ENCODE measurements around the gene TRERF1. TPM values are rescaled to one million over a fixed set of nuclear protein-coding genes. Genes with fewer than 3 reads are reported as not detected.
A peak's percentile ranks its signal among the peaks of the same experiment; 100 is the strongest.

Gene TRERF1
- total RNA-seq, 1 donor from 2014 or later, result 8.3 TPM

DNA sequence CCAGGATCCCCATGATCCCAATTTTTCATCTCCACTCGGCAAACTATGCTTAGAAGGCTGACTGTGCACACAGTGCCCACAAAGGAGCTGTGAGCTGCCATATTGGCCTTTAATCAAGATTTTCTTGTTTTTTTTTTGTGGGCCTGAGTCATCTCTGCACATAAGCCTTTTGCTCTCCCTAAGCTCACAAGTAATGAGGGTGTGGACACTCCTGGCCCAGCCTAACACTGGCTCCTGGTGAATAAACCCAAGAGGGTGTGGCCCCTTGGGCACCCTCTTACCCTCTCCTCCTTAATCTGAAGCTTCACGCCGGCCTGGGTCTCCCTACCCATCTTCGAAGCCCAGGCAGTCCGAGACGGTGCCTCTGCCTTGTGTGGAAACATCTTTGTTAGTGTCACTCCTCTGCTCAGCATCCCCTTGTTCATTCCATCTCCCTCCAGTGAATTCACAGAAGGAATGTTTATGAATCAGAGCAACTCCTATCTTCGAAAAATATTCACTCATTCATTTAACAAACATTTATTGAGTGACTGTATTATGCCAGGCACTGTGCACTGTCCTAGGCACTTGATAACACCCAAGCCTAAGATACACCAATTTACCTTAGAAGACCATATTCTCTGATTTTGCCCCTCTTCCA is 211.9 kb downstream of the TRERF1 start:
- peaks cover 7% of the 10 kb centered on the region for H3K4me1 Mint-ChIP-seq
- no peaks in the 10 kb centered on the region for H3K9me3 Mint-ChIP-seq
- peaks cover 3% of the 10 kb centered on the region for H3K27me3 Mint-ChIP-seq (ENCODE audit: insufficient read depth, low read depth)
- Histone ChIP-seq H3K36me3 (no peaks in the 10 kb centered on the region), H3K27me3 (no peaks in the 10 kb centered on the region), H3K9ac (no peak overlapping the region), H2AFZ (replicated peaks) (no peak overlapping the region), H3K4me2 (peak overlapping the region; percentile 18), H3K9me3 (ENCODE audit: low read depth) (no peaks in the 10 kb centered on the region), H3K27ac (peak overlapping the region; percentile 31), H4K20me1 (ENCODE audit: low read depth) (no peaks in the 10 kb centered on the region), H3F3A (ENCODE audit: low read depth) (peaks cover 13% of the 10 kb centered on the region), H3K4me3 (no peak overlapping the region), H3K79me2 (ENCODE audit: low read depth) (no peaks in the 10 kb centered on the region), H3K4me1 (peaks cover 20% of the 10 kb centered on the region)
- peaks cover 20% of the 10 kb centered on the region for H3K36me3 Mint-ChIP-seq
- no peak overlapping the region for H3K27ac Mint-ChIP-seq
- H3K4me3 Mint-ChIP-seq, result no peak overlapping the region
- no peak for DNase-seq (ENCODE audit: low spot score)
- TF ChIP-seq, protein P1, sequence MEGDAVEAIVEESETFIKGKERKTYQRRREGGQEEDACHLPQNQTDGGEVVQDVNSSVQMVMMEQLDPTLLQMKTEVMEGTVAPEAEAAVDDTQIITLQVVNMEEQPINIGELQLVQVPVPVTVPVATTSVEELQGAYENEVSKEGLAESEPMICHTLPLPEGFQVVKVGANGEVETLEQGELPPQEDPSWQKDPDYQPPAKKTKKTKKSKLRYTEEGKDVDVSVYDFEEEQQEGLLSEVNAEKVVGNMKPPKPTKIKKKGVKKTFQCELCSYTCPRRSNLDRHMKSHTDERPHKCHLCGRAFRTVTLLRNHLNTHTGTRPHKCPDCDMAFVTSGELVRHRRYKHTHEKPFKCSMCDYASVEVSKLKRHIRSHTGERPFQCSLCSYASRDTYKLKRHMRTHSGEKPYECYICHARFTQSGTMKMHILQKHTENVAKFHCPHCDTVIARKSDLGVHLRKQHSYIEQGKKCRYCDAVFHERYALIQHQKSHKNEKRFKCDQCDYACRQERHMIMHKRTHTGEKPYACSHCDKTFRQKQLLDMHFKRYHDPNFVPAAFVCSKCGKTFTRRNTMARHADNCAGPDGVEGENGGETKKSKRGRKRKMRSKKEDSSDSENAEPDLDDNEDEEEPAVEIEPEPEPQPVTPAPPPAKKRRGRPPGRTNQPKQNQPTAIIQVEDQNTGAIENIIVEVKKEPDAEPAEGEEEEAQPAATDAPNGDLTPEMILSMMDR (IDR thresholded peaks at IDR 0.05), result no peak
- TF ChIP-seq EZH2phosphoT487 (IDR thresholded peaks at IDR 0.05) (no peak), EZH2 (IDR thresholded peaks at IDR 0.05) (no peak)

DNA sequence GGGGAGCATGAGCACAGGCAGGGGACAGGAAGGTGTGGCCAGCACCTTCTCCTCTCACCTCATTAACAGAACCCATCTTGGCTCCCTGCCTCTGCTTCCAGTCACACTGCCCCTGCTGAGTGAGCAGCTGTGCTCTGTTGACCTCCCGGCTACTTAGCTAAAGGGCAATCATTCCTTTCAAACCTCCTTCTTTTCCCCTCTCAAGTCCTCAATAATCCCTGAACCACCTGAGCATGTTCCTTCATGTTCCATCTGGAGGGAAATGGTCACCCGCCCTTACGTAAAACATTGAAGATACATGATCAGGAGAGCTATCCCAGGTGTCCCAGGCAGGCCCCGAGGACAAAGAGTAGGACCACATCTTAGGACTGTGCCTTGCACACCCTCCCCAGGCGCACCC is 212.4 kb downstream of the TRERF1 start:
- H3K9me3 ChIP-seq (ENCODE audit: low read depth), result no peaks in the 10 kb centered on the region
- no peak for TF ChIP-seq EZH2phosphoT487 (IDR thresholded peaks at IDR 0.05)
- no peak for TF ChIP-seq EZH2 (IDR thresholded peaks at IDR 0.05)
- TF ChIP-seq, protein P1 (IDR thresholded peaks at IDR 0.05), result no peak
- H4K20me1 ChIP-seq (ENCODE audit: low read depth), result no peaks in the 10 kb centered on the region
- Mint-ChIP-seq H3K27me3 (ENCODE audit: insufficient read depth, low read depth) (peaks cover 3% of the 10 kb centered on the region), H3K9me3 (no peaks in the 10 kb centered on the region), H3K27ac (no peak overlapping the region), H3K36me3 (peaks cover 16% of the 10 kb centered on the region), H3K4me3 (no peak overlapping the region), H3K4me1 (peaks cover 7% of the 10 kb centered on the region)
- H2AFZ ChIP-seq (replicated peaks), result no peak overlapping the region
- H3K4me1 ChIP-seq, result peaks cover 20% of the 10 kb centered on the region
- no peak overlapping the region for H3K9ac ChIP-seq
- no peaks in the 10 kb centered on the region for H3K79me2 ChIP-seq (ENCODE audit: low read depth)
- H3K36me3 ChIP-seq, result no peaks in the 10 kb centered on the region
- no peak overlapping the region for H3K4me3 ChIP-seq
- peaks cover 13% of the 10 kb centered on the region for H3F3A ChIP-seq (ENCODE audit: low read depth)
- H3K27me3 ChIP-seq, result no peaks in the 10 kb centered on the region
- H3K27ac ChIP-seq, result peak overlapping the region; percentile 31
- peak overlapping the region; percentile 18 for H3K4me2 ChIP-seq
- DNase-seq (ENCODE audit: low spot score), result no peak

DNA sequence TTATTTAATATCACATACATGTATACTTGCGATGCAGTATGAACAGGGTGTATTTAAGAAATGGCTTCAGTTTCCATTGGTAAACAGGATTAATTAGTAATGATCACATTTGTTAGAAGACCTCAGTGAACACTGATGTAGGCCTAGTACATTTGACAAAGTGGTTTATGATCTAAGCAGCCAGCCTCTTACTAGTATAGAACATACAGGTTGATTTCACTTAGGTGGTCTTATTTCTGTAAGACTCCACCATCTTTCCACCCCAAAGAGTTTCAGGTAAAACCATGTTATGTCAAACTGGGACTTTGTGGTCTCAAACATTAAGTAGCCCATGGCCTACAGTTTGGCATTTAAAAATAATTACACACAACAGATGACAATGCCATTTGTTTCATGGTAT is 213.9 kb downstream of the TRERF1 start:
- Histone ChIP-seq H3F3A (ENCODE audit: low read depth) (peaks cover 13% of the 10 kb centered on the region), H3K9me3 (ENCODE audit: low read depth) (no peaks in the 10 kb centered on the region), H3K4me3 (no peak overlapping the region), H3K4me2 (no peak overlapping the region), H2AFZ (replicated peaks) (no peak overlapping the region), H3K27ac (no peak overlapping the region), H3K27me3 (no peaks in the 10 kb centered on the region), H3K36me3 (no peaks in the 10 kb centered on the region), H3K79me2 (ENCODE audit: low read depth) (no peaks in the 10 kb centered on the region), H3K4me1 (peaks cover 20% of the 10 kb centered on the region), H4K20me1 (ENCODE audit: low read depth) (no peaks in the 10 kb centered on the region), H3K9ac (no peak overlapping the region)
- no peak for DNase-seq (ENCODE audit: low spot score)
- Mint-ChIP-seq H3K4me3 (no peak overlapping the region), H3K27ac (no peak overlapping the region), H3K4me1 (peaks cover 7% of the 10 kb centered on the region), H3K9me3 (no peaks in the 10 kb centered on the region), H3K36me3 (peaks cover 15% of the 10 kb centered on the region), H3K27me3 (ENCODE audit: insufficient read depth, low read depth) (peaks cover 3% of the 10 kb centered on the region)
- TF ChIP-seq EZH2 (IDR thresholded peaks at IDR 0.05) (no peak), EZH2phosphoT487 (IDR thresholded peaks at IDR 0.05) (no peak)
- TF ChIP-seq, protein P1 (IDR thresholded peaks at IDR 0.05), result no peak
